CD4-positive, CD25-positive, alpha-beta regulatory T cell (primary cell): ENCODE results near the gene RPL15. TPM values are rescaled to one million over a fixed set of nuclear protein-coding genes. Genes with fewer than 3 reads are reported as not detected.

Experiments
- ATAC-seq, 2 donors: fragments of 150-1000 bp; cut with Tn5 transposase; one replicate each; pipeline ENCODE4 v1.10.0; 2021; ENCODE audit warnings: low read depth in 2 of 2, moderate number of reproducible peaks in 2 of 2, moderate library complexity in 1 of 2
- DNase-seq, 3 donors: peaks; one replicate each; pipeline versions ENCODE4 v3.0.0 to v3.0.0-alpha.2; 2012 to 2022; ENCODE audit warnings: mixed read lengths in 1 of 3
- H3K27ac ChIP-seq: one replicate; pipeline ENCODE4 v1.7.0; 2013; ENCODE audit warnings: mild to moderate bottlenecking, low read length; ENCODE audit not compliant: insufficient read depth, poor library complexity, severe bottlenecking
- H3K27me3 ChIP-seq: one replicate; pipeline ENCODE4 v1.7.0; 2013; ENCODE audit warnings: low read length; ENCODE audit not compliant: control insufficient read depth, insufficient read depth
- H3K36me3 ChIP-seq: one replicate; pipeline ENCODE4 v1.7.0; 2013; ENCODE audit warnings: mild to moderate bottlenecking, low read length, moderate library complexity; ENCODE audit not compliant: control insufficient read depth, insufficient read depth
- H3K4me1 ChIP-seq: 2 replicates; pipeline ENCODE4 v1.7.0; 2013; ENCODE audit warnings: mild to moderate bottlenecking, low read length; ENCODE audit not compliant: insufficient read depth, control insufficient read depth, poor library complexity, severe bottlenecking
- H3K4me3 ChIP-seq: one replicate; pipeline ENCODE4 v1.7.0; 2013; ENCODE audit warnings: low read depth, mild to moderate bottlenecking, low read length, moderate library complexity
- H3K9me3 ChIP-seq, 2 experiments: 1 replicate in 1 of 2; 2 replicates in 1 of 2; pipeline ENCODE4 v1.7.0; 2013; ENCODE audit warnings: low read length in 2 of 2, mild to moderate bottlenecking in 1 of 2, moderate library complexity in 1 of 2; ENCODE audit not compliant: control insufficient read depth in 2 of 2
- H3K27ac Mint-ChIP-seq, 3 donors: one replicate each; pipeline ENCODE4 v1.8.0; 2020 to 2022; ENCODE audit warnings: mild to moderate bottlenecking in 3 of 3, mixed read lengths in 3 of 3, moderate library complexity in 2 of 3
- H3K27me3 Mint-ChIP-seq: one replicate; pipeline ENCODE4 v1.8.0; 2022; ENCODE audit warnings: mild to moderate bottlenecking, mixed read lengths
- H3K36me3 Mint-ChIP-seq: one replicate; pipeline ENCODE4 v1.8.0; 2020; ENCODE audit warnings: mixed read lengths
- H3K4me1 Mint-ChIP-seq, 4 donors: one replicate each; pipeline ENCODE4 v1.8.0; 2020 to 2022; ENCODE audit warnings: mixed read lengths in 4 of 4, mild to moderate bottlenecking in 1 of 4
- H3K4me3 Mint-ChIP-seq, 4 donors: one replicate each; pipeline ENCODE4 v1.8.0; 2020 to 2022; ENCODE audit warnings: mild to moderate bottlenecking in 4 of 4, mixed read lengths in 4 of 4, moderate library complexity in 3 of 4
- H3K9me3 Mint-ChIP-seq, 7 donors: one replicate each; pipeline ENCODE4 v1.8.0; 2020 to 2022; ENCODE audit warnings: mixed read lengths in 7 of 7, mild to moderate bottlenecking in 3 of 7, moderate library complexity in 2 of 7
- polyA plus RNA-seq, 4 donors: library from polyadenylated mRNA; unstranded; fragments of 300-500 nt; fragmentation: Illumina TruSeq; gene quantifications; one replicate each; pipeline ENCODE4 v1.2.3, GENCODE V29; 2021
- total RNA-seq: library from RNA; stranded (reverse); gene quantifications from one replicate; pipeline ENCODE4 v1.2.3, GENCODE V29; 2022

The RPL15 gene
- total and polyA plus RNA-seq, 5 donors from 2014 or later, result 1,532 to 5,496 (median 4,030) TPM

GRCh38 chr3:23956701-23957100, 39.8 kb downstream of the RPL15 start:
- peaks cover 58% of the 10 kb centered on the region for H3K36me3 ChIP-seq
- Mint-ChIP-seq H3K4me1 (peaks cover 22 to 56% (median 44%) of the 10 kb centered on the region in 4 donors), H3K27me3 (no peaks in the 10 kb centered on the region), H3K9me3 (no peaks in the 10 kb centered on the region), H3K36me3 (peaks cover 41% of the 10 kb centered on the region), H3K4me3 (peak overlapping the region in 1 of 4 donors; percentile 13), H3K27ac (no peak overlapping the region)
- H3K9me3 ChIP-seq, result no peaks in the 10 kb centered on the region
- H3K4me3 ChIP-seq, result no peak overlapping the region
- no peak overlapping the region for H3K27ac ChIP-seq
- ATAC-seq, result no peak
- H3K4me1 ChIP-seq, result peaks cover 19% of the 10 kb centered on the region
- H3K27me3 ChIP-seq, result no peaks in the 10 kb centered on the region
- DNase-seq, result no peak

- no peaks in the 10 kb centered on the region for H3K9me3 ChIP-seq
- Mint-ChIP-seq H3K36me3 (peaks cover 54% of the 10 kb centered on the region), H3K9me3 (no peaks in the 10 kb centered on the region), H3K4me3 (peak overlapping the region in 1 of 4 donors; percentile 8), H3K27ac (no peak overlapping the region), H3K4me1 (peaks cover 16 to 51% (median 37%) of the 10 kb centered on the region in 4 donors), H3K27me3 (no peaks in the 10 kb centered on the region)
- ATAC-seq, result no peak
- no peak for DNase-seq
- H3K36me3 ChIP-seq, result peaks cover 81% of the 10 kb centered on the region
- no peak overlapping the region for H3K27ac ChIP-seq
- H3K4me1 ChIP-seq, result peaks cover 5% of the 10 kb centered on the region
- H3K4me3 ChIP-seq, result no peak overlapping the region
- no peaks in the 10 kb centered on the region for H3K27me3 ChIP-seq
Observed at GRCh38 chr3:23959135-23959900, 42.4 kb downstream of the RPL15 start.

- H3K36me3 Mint-ChIP-seq, result peaks cover 54% of the 10 kb centered on the region
- Histone ChIP-seq H3K9me3 (no peaks in the 10 kb centered on the region), H3K27me3 (no peaks in the 10 kb centered on the region), H3K27ac (no peak overlapping the region), H3K4me1 (no peaks in the 10 kb centered on the region), H3K4me3 (no peak overlapping the region), H3K36me3 (peaks cover 78% of the 10 kb centered on the region)
- DNase-seq (no peak), ATAC-seq (no peak)
- no peaks in the 10 kb centered on the region for H3K27me3 Mint-ChIP-seq
- no peak overlapping the region for H3K4me3 Mint-ChIP-seq
- no peak overlapping the region for H3K27ac Mint-ChIP-seq
- H3K4me1 Mint-ChIP-seq, result peaks cover 16 to 49% (median 33%) of the 10 kb centered on the region in 4 donors
- no peaks in the 10 kb centered on the region for H3K9me3 Mint-ChIP-seq
Observed at GRCh38 chr3:23960649-23961048, 43.7 kb downstream of the RPL15 start.

GRCh38 chr3:23961066-23961465, 44.1 kb downstream of the RPL15 start:
- ATAC-seq (no peak), DNase-seq (no peak)
- no peaks in the 10 kb centered on the region for H3K27me3 ChIP-seq
- Mint-ChIP-seq H3K27ac (no peak overlapping the region), H3K4me3 (no peak overlapping the region), H3K4me1 (peaks cover 13 to 49% (median 33%) of the 10 kb centered on the region in 4 donors), H3K27me3 (no peaks in the 10 kb centered on the region), H3K9me3 (no peaks in the 10 kb centered on the region), H3K36me3 (peaks cover 54% of the 10 kb centered on the region)
- no peak overlapping the region for H3K27ac ChIP-seq
- H3K36me3 ChIP-seq, result peaks cover 78% of the 10 kb centered on the region
- no peak overlapping the region for H3K4me3 ChIP-seq
- no peaks in the 10 kb centered on the region for H3K4me1 ChIP-seq
- H3K9me3 ChIP-seq, result no peaks in the 10 kb centered on the region

- ATAC-seq, result no peak
- H3K36me3 Mint-ChIP-seq, result peaks cover 52% of the 10 kb centered on the region
- Histone ChIP-seq H3K36me3 (peaks cover 78% of the 10 kb centered on the region), H3K27ac (no peak overlapping the region), H3K9me3 (no peaks in the 10 kb centered on the region), H3K4me3 (no peak overlapping the region), H3K27me3 (no peaks in the 10 kb centered on the region), H3K4me1 (no peaks in the 10 kb centered on the region)
- H3K4me1 Mint-ChIP-seq, result peaks cover 5 to 42% (median 30%) of the 10 kb centered on the region in 4 donors
- no peak for DNase-seq
- no peak overlapping the region for H3K4me3 Mint-ChIP-seq
- no peaks in the 10 kb centered on the region for H3K27me3 Mint-ChIP-seq
- no peak overlapping the region for H3K27ac Mint-ChIP-seq
- no peaks in the 10 kb centered on the region for H3K9me3 Mint-ChIP-seq
Observed at GRCh38 chr3:23961913-23962312, 45.0 kb downstream of the RPL15 start.

- H3K9me3 Mint-ChIP-seq, result peaks cover 0 to 1% (median 0%) of the 10 kb centered on the region in 7 donors
- H3K36me3 Mint-ChIP-seq, result peaks cover 58% of the 10 kb centered on the region
- no peak overlapping the region for H3K4me3 Mint-ChIP-seq
- Histone ChIP-seq H3K4me3 (no peak overlapping the region), H3K9me3 (no peaks in the 10 kb centered on the region), H3K36me3 (peaks cover 80% of the 10 kb centered on the region), H3K27ac (no peak overlapping the region), H3K27me3 (no peaks in the 10 kb centered on the region), H3K4me1 (no peaks in the 10 kb centered on the region)
- ATAC-seq, result no peak
- DNase-seq, result no peak
- peaks cover 3% of the 10 kb centered on the region for H3K27me3 Mint-ChIP-seq
- peaks cover 9 to 42% (median 30%) of the 10 kb centered on the region in 4 donors for H3K4me1 Mint-ChIP-seq
- H3K27ac Mint-ChIP-seq, result no peak overlapping the region
Observed at GRCh38 chr3:23964537-23965235, 47.8 kb downstream of the RPL15 start.

- Histone ChIP-seq H3K27ac (no peak overlapping the region), H3K27me3 (no peaks in the 10 kb centered on the region), H3K36me3 (peaks cover 72% of the 10 kb centered on the region), H3K4me1 (no peaks in the 10 kb centered on the region), H3K9me3 (no peaks in the 10 kb centered on the region), H3K4me3 (no peak overlapping the region)
- Mint-ChIP-seq H3K4me1 (peaks cover 4 to 47% (median 32%) of the 10 kb centered on the region in 4 donors), H3K27me3 (peaks cover 5% of the 10 kb centered on the region), H3K36me3 (peaks cover 54% of the 10 kb centered on the region), H3K4me3 (no peak overlapping the region), H3K9me3 (peaks cover 0 to 1% (median 0%) of the 10 kb centered on the region in 7 donors), H3K27ac (no peak overlapping the region)
- ATAC-seq (no peak), DNase-seq (no peak)
Observed at GRCh38 chr3:23966328-23966727, 49.4 kb downstream of the RPL15 start.
